H1 (cell line): ENCODE results near the gene DMRT1. TPM values are rescaled to one million over a fixed set of nuclear protein-coding genes. Genes with fewer than 3 reads are reported as not detected.

ENCODE experiments used
- ASH2L ChIP-seq: fragments of 200-600, 300-600 bp; sonication (generic); IDR thresholded peaks from one replicate; pipeline ENCODE4 v1.7.1; 2017; ENCODE audit warnings: low read length
- BACH1 ChIP-seq: IDR thresholded peaks from 2 replicates; pipeline ENCODE4 v1.6.1; 2012; ENCODE audit warnings: low read length, improper control_type of control experiment
- JUN ChIP-seq: IDR thresholded peaks from 2 replicates; pipeline ENCODE4 v1.6.1; 2011; ENCODE audit warnings: low read depth, mild to moderate bottlenecking, improper control_type of control experiment, low read length
- POLR2AphosphoS5 ChIP-seq: IDR thresholded peaks from 2 replicates; pipeline ENCODE4 v1.6.1; 2011; ENCODE audit warnings: low read depth, low read length
- SUZ12 ChIP-seq: fragments of 200-600 bp; sonication (generic); IDR thresholded peaks from 2 replicates; pipeline ENCODE4 v1.6.1; 2012; ENCODE audit warnings: mild to moderate bottlenecking, inconsistent platforms, low read length, moderate library complexity, mixed read lengths
- polyA plus RNA-seq, 7 experiments: library from polyadenylated mRNA; depleted of rRNA in 3 of 7; stranded (reverse) in 5 of 7; unstranded in 2 of 7; fragments of >200 nt in 5 of 7; fragments of 200-250 nt in 2 of 7; gene quantifications; 1 replicate in 5 of 7; 2 replicates in 1 of 7; 4 replicates in 1 of 7; pipeline versions ENCODE4 v1.2.1 to v1.2.3, GENCODE V29; 2011 to 2013; ENCODE audit warnings: missing spikeins in 2 of 7, mixed read lengths in 2 of 7
- total RNA-seq: library from RNA; stranded (reverse); fragmentation: NEBNext Ultra II Directional; extraction: Animal tissue kit (Norgen Biotek cat#: 25700); gene quantifications from 2 replicates; pipeline ENCODE4 v1.2.1, GENCODE V29; 2021

The DMRT1 gene
- total and polyA plus RNA-seq, 2 of the 8 experiments (the other 6 are each of a cell fraction or from before 2014, with no cell fraction given) = 0.15 TPM; not detected in 1

DNA sequence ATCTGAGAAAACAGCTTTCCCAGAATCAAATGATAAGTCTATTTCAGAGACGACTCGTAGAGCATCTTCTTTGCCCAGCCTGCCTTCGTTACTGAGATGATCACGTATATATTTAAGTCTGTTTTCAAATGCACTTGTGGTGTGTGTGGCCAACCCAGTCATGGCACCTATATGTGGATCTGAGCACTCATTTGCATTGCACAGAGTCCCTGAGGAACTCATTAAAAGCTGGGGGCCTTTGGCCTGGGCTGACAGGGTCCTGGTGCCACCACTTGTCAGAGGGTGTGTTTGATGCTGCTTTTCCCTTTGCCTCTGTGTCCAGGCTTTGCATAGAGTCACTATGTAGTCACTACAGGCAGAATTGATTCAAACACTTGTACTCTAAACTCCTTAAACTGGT is 117.6 kb downstream of the DMRT1 start (continued):
- TF ChIP-seq BACH1 (no peak), ASH2L (no peak), JUN (no peak), SUZ12 (no peak), POLR2AphosphoS5 (no peak)
